Measurements from ENCODE around the gene SLC5A10. TPM values are rescaled to one million over a fixed set of nuclear protein-coding genes. Genes with fewer than 3 reads are reported as not detected.

The SLC5A10 gene
- total RNA-seq: not detected

- DNase-seq (no peak), ATAC-seq (no peak)
- ChIA-PET POLR2A (interaction anchor here (1.3 kb wide), 1 partner anchor 9 kb away, joined by 3 read pairs; no protein-coding TSS in a partner anchor), CTCF (interaction anchor here (0.8 to 0.9 kb wide), 2 partner anchors 8 to 9 kb away, joined by 4 read pairs; no protein-coding TSS in a partner anchor)
- peaks cover 25% of the 10 kb centered on the region for H3K4me1 Mint-ChIP-seq (ENCODE audit: low read depth)
- H3K27ac Mint-ChIP-seq: no peak within 1 kb of the TSS
- no peaks in the 10 kb centered on the region for H3K9me3 Mint-ChIP-seq (ENCODE audit: insufficient read depth)
- peaks cover 2% of the 10 kb centered on the region for H3K27me3 Mint-ChIP-seq (ENCODE audit: low read depth)
- H3K4me3 Mint-ChIP-seq: no peak within 1 kb of the TSS
- no peaks in the 10 kb centered on the region for H3K36me3 Mint-ChIP-seq (ENCODE audit: low read depth)
Observed at GRCh38 chr17:18951941-18952842, at the start of gene SLC5A10. Gene SLC5A10 (plus strand): TSS chr17:18952165. CDS start chr17:18952206, 41 bp downstream.

GRCh38 chr17:18904482-18904881, 47.5 kb upstream of the SLC5A10 start:
- POLR2A ChIA-PET: no interaction called here
- Mint-ChIP-seq H3K9me3 (ENCODE audit: insufficient read depth) (no peaks in the 10 kb centered on the region), H3K4me1 (ENCODE audit: low read depth) (peaks cover 42% of the 10 kb centered on the region), H3K27me3 (ENCODE audit: low read depth) (no peaks in the 10 kb centered on the region), H3K36me3 (ENCODE audit: low read depth) (peaks cover 56% of the 10 kb centered on the region), H3K27ac (no peak overlapping the region), H3K4me3 (no peak overlapping the region)
- CTCF ChIA-PET: interaction anchor here (1.2 to 1.3 kb wide), 2 partner anchors 10 to 56 kb away, joined by 4 to 6 read pairs; no protein-coding TSS in a partner anchor
- DNase-seq (no peak), ATAC-seq (no peak)

- Mint-ChIP-seq H3K36me3 (ENCODE audit: low read depth) (peaks cover 52% of the 10 kb centered on the region), H3K4me1 (ENCODE audit: low read depth) (peaks cover 39% of the 10 kb centered on the region), H3K9me3 (ENCODE audit: insufficient read depth) (no peaks in the 10 kb centered on the region), H3K4me3 (no peak overlapping the region), H3K27ac (no peak overlapping the region), H3K27me3 (ENCODE audit: low read depth) (no peaks in the 10 kb centered on the region)
- DNase-seq (no peak), ATAC-seq (no peak)
- ChIA-PET CTCF (no interaction called here), POLR2A (no interaction called here)
Observed at GRCh38 chr17:18905226-18905625, 46.7 kb upstream of the SLC5A10 start.

GRCh38 chr17:18910326-18910725, 41.6 kb upstream of the SLC5A10 start:
- H3K4me1 Mint-ChIP-seq (ENCODE audit: low read depth): no peaks in the 10 kb centered on the region
- POLR2A ChIA-PET: interaction anchor here (0.7 to 1.0 kb wide), 2 partner anchors 9 to 14 kb away, joined by 3 to 4 read pairs; no protein-coding TSS in a partner anchor
- ATAC-seq (no peak), DNase-seq (no peak)
- no peaks in the 10 kb centered on the region for H3K27me3 Mint-ChIP-seq (ENCODE audit: low read depth)
- H3K36me3 Mint-ChIP-seq (ENCODE audit: low read depth): peaks cover 54% of the 10 kb centered on the region
- no peak overlapping the region for H3K4me3 Mint-ChIP-seq
- H3K27ac Mint-ChIP-seq: no peak overlapping the region
- CTCF ChIA-PET: interaction anchor here (0.7 kb wide), 1 partner anchor 51 kb away, joined by 3 read pairs; no protein-coding TSS in a partner anchor
- no peaks in the 10 kb centered on the region for H3K9me3 Mint-ChIP-seq (ENCODE audit: insufficient read depth)

GRCh38 chr17:18910881-18911280, 41.1 kb upstream of the SLC5A10 start:
- no peak overlapping the region for H3K27ac Mint-ChIP-seq
- ChIA-PET POLR2A (interaction anchor here (0.7 kb wide), 1 partner anchor 14 kb away, joined by 4 read pairs; no protein-coding TSS in a partner anchor), CTCF (no interaction called here)
- DNase-seq (no peak), ATAC-seq (no peak)
- H3K36me3 Mint-ChIP-seq (ENCODE audit: low read depth): peaks cover 57% of the 10 kb centered on the region
- H3K27me3 Mint-ChIP-seq (ENCODE audit: low read depth): no peaks in the 10 kb centered on the region
- H3K4me3 Mint-ChIP-seq: no peak overlapping the region
- no peaks in the 10 kb centered on the region for H3K9me3 Mint-ChIP-seq (ENCODE audit: insufficient read depth)
- no peaks in the 10 kb centered on the region for H3K4me1 Mint-ChIP-seq (ENCODE audit: low read depth)

DNA sequence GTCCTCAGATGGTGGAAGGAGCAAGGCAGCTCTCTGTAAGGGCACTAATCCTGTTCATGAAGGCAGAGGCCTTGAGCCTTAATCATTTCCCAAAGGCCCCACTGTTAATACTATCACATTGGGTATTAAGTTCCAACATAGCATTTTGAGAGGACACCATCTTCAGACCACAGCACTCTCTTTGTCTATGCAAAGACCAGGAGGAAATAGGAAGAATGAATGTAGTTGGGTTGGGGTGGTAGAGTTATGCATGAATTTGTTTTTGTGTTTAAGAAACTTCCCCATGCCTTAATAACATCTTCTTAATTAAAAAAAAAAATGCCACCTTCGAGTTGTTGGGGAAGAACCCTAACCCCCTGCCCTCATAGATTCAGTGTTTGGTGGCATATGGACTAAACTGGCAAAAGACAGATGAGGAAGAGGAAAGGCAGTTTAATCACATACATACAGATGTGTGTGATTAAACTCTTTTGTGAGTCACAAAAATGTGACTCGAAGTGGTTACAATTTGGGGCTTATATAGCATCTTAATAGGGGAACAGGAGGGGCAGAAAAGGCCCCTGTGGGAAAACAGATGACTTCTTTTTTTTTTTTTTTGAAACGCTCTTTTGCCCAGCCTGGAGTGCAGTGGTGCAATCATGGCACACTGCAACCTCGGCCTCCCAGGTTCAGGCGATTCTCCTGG, 35.0 kb upstream of the SLC5A10 start:
- no peaks in the 10 kb centered on the region for H3K27me3 Mint-ChIP-seq (ENCODE audit: low read depth)
- no peak overlapping the region for H3K27ac Mint-ChIP-seq
- ATAC-seq (no peak), DNase-seq (no peak)
- POLR2A ChIA-PET: interaction anchor here (1.3 kb wide), 1 partner anchor 16 kb away, joined by 5 read pairs; no protein-coding TSS in a partner anchor
- H3K4me1 Mint-ChIP-seq (ENCODE audit: low read depth): peaks cover 30% of the 10 kb centered on the region
- H3K36me3 Mint-ChIP-seq (ENCODE audit: low read depth): peaks cover 54% of the 10 kb centered on the region
- no peak overlapping the region for H3K4me3 Mint-ChIP-seq
- CTCF ChIA-PET: no interaction called here
- no peaks in the 10 kb centered on the region for H3K9me3 Mint-ChIP-seq (ENCODE audit: insufficient read depth)

GRCh38 chr17:18917506-18918032, 34.4 kb upstream of the SLC5A10 start:
- CTCF ChIA-PET: no interaction called here

DNA sequence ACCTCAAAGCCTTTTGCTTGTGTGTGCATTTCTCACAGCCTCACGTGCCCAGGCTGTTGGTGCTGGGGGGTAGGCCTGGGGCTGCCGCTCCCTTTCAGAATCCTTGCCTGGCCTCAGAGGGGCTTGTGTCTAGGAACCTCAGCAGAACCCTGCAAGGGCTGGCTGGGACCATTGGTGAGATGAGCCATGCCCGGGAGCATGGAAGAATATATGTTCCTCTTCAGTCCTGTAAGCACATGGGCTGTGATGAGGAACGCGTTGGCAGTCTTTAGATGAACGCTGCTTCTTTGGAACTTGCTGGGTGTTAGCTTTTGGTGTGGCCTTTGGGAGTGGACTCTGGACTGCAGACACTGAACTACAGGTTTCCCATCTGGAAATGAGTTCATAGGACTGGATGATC, 32.0 kb upstream of the SLC5A10 start:
- ATAC-seq: no peak
- H3K4me3 Mint-ChIP-seq: no peak overlapping the region
- CTCF ChIA-PET: no interaction called here
- H3K27me3 Mint-ChIP-seq (ENCODE audit: low read depth): no peaks in the 10 kb centered on the region
- no peaks in the 10 kb centered on the region for H3K9me3 Mint-ChIP-seq (ENCODE audit: insufficient read depth)
- POLR2A ChIA-PET: no interaction called here
- peaks cover 51% of the 10 kb centered on the region for H3K36me3 Mint-ChIP-seq (ENCODE audit: low read depth)
- peak overlapping the region; percentile 11 for H3K27ac Mint-ChIP-seq
- peaks cover 43% of the 10 kb centered on the region for H3K4me1 Mint-ChIP-seq (ENCODE audit: low read depth)
- DNase-seq: no peak

More at GRCh38 chr17:18917506-18918032, 34.4 kb upstream of the SLC5A10 start:
- no peak overlapping the region for H3K27ac Mint-ChIP-seq
- ATAC-seq: no peak
- DNase-seq: no peak
- H3K27me3 Mint-ChIP-seq (ENCODE audit: low read depth): no peaks in the 10 kb centered on the region
- H3K4me3 Mint-ChIP-seq: no peak overlapping the region
- peaks cover 54% of the 10 kb centered on the region for H3K36me3 Mint-ChIP-seq (ENCODE audit: low read depth)
- no peaks in the 10 kb centered on the region for H3K9me3 Mint-ChIP-seq (ENCODE audit: insufficient read depth)
- H3K4me1 Mint-ChIP-seq (ENCODE audit: low read depth): peaks cover 35% of the 10 kb centered on the region
- POLR2A ChIA-PET: interaction anchor here (1.3 kb wide), 1 partner anchor 17 kb away, joined by 5 read pairs; no protein-coding TSS in a partner anchor

DNA sequence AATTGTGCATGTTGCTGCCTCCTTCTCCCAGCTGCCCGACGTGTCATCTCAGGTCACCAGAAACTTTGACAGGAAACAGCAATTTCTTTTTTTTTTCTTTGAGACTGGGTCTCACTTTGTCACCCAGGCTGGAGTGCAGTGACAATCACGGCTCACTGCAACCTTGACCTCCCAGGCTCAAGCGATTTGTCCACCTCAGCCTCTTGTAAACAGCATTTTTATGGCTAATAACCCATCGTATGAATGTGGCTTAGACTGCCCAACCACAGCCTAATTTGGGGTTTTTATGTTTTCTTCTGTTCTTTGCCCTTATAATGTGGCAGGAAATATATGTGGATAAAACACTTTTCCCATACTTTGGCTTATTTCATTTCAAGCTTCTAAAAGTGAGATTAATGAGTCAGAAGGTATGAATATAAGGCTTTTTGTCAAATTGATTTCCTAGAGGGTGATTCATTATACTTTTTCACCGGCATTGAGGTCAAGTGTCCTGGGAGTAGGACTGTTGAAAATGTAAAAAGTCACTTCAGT, 31.0 kb upstream of the SLC5A10 start:
- ATAC-seq (peak; percentile 66), DNase-seq (peak; percentile 42)
- Mint-ChIP-seq H3K27me3 (ENCODE audit: low read depth) (no peaks in the 10 kb centered on the region), H3K4me1 (ENCODE audit: low read depth) (peaks cover 52% of the 10 kb centered on the region), H3K27ac (peak overlapping the region; percentile 60), H3K9me3 (ENCODE audit: insufficient read depth) (no peaks in the 10 kb centered on the region), H3K36me3 (ENCODE audit: low read depth) (peaks cover 49% of the 10 kb centered on the region), H3K4me3 (peak overlapping the region; percentile 1)
- ChIA-PET POLR2A (interaction anchor here (0.6 to 1.3 kb wide), 3 partner anchors 20 to 62 kb away, joined by 3 to 4 read pairs (median 4); no protein-coding TSS in a partner anchor), CTCF (interaction anchor here (0.9 kb wide), 1 partner anchor 12 kb away, joined by 4 read pairs; no protein-coding TSS in a partner anchor)

GRCh38 chr17:18921485-18921884, 30.5 kb upstream of the SLC5A10 start:
- Mint-ChIP-seq H3K27ac (peak overlapping the region; percentile 60), H3K4me1 (ENCODE audit: low read depth) (peaks cover 56% of the 10 kb centered on the region), H3K9me3 (ENCODE audit: insufficient read depth) (no peaks in the 10 kb centered on the region), H3K27me3 (ENCODE audit: low read depth) (no peaks in the 10 kb centered on the region), H3K36me3 (ENCODE audit: low read depth) (peaks cover 49% of the 10 kb centered on the region), H3K4me3 (peak overlapping the region; percentile 1)
- ATAC-seq (no peak), DNase-seq (no peak)
- POLR2A ChIA-PET: interaction anchor here (1.3 kb wide), 1 partner anchor 62 kb away, joined by 3 read pairs; no protein-coding TSS in a partner anchor
- CTCF ChIA-PET: no interaction called here

DNA sequence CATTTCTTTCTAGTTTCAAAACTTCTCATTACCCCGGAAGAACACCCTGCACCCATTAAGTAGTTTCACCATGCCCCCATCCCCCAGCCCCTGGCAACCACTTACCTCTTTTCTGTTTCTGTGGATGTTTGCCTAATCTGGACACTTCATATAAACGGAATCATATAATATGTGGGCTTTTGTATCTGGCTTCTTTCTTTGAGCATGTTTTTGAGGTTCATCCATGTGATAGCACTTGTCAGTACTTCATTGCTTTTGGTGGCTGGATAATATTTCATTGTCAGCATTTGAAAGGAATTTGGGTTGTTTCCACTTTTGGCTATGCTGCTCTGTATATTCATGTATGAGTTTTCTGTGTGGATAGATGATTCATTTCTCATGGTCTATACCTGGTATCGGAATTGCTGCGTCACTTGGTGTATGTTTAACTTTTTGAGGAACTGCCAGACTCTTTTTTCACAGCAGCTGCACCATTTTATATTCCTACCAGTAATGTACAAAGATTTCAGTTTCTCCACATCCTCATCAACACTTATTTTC, 30.0 kb upstream of the SLC5A10 start:
- ChIA-PET POLR2A (no interaction called here), CTCF (interaction anchor here (1.2 kb wide), 1 partner anchor 296 kb away, joined by 3 read pairs; no protein-coding TSS in a partner anchor)
- Mint-ChIP-seq H3K4me1 (ENCODE audit: low read depth) (peaks cover 59% of the 10 kb centered on the region), H3K27me3 (ENCODE audit: low read depth) (no peaks in the 10 kb centered on the region), H3K4me3 (peak overlapping the region; percentile 8), H3K9me3 (ENCODE audit: insufficient read depth) (no peaks in the 10 kb centered on the region), H3K27ac (peak overlapping the region; percentile 74), H3K36me3 (ENCODE audit: low read depth) (peaks cover 52% of the 10 kb centered on the region)
- peak; percentile 46 for ATAC-seq
- peak; percentile 42 for DNase-seq
